HepG2 (cell line): ENCODE data around the gene SRCAP. TPM values are rescaled to one million over a fixed set of nuclear protein-coding genes. Genes with fewer than 3 reads are reported as not detected.

ENCODE experiments used
- ARHGAP35 ChIP-seq: sonication (generic); formaldehyde crosslinking; IDR thresholded peaks from 2 replicates; pipeline ENCODE4 v1.9.0; 2022; ENCODE audit warnings: mild to moderate bottlenecking, inconsistent platforms, moderate library complexity, missing genetic modification reagents, borderline replicate concordance
- ATF4 ChIP-seq, 2 experiments: fragments of 450-650 bp in 1 of 2; sonication (generic) in 1 of 2; formaldehyde crosslinking; IDR thresholded peaks; 2 replicates each; pipeline versions ENCODE4 v1.5.0 to v1.8.0; 2020 to 2022; ENCODE audit warnings: mild to moderate bottlenecking in 1 of 2, missing genetic modification reagents in 1 of 2
- CEBPB ChIP-seq: IDR thresholded peaks from 2 replicates; pipeline ENCODE4 v1.6.1; 2011; ENCODE audit warnings: low read depth, low read length, improper control_type of control experiment, borderline replicate concordance
- EP300 ChIP-seq, 3 experiments: sonication (generic) in 1 of 3; formaldehyde crosslinking in 1 of 3; IDR thresholded peaks; 2 replicates each; pipeline versions ENCODE4 v1.5.1 to v1.6.1; 2011 to 2020; ENCODE audit warnings: low read depth in 2 of 3, low read length in 2 of 3, borderline replicate concordance in 1 of 3, improper control_type of control experiment in 1 of 3, mild to moderate bottlenecking in 1 of 3, missing genetic modification reagents in 1 of 3, moderate library complexity in 1 of 3
- ETV5 ChIP-seq: IDR thresholded peaks from 2 replicates; pipeline ENCODE4 v1.6.1; 2018; ENCODE audit warnings: missing biosample characterization, missing genetic modification reagents, inconsistent platforms, borderline replicate concordance
- HBP1 ChIP-seq: IDR thresholded peaks from 2 replicates; pipeline ENCODE4 v1.6.1; 2016; ENCODE audit warnings: low read depth, control low read depth
- HES4 ChIP-seq: sonication (generic); formaldehyde crosslinking; IDR thresholded peaks from 2 replicates; pipeline ENCODE4 v1.9.0; 2021; ENCODE audit warnings: mild to moderate bottlenecking, missing genetic modification reagents, borderline replicate concordance
- NFKBIZ ChIP-seq: IDR thresholded peaks from 2 replicates; pipeline ENCODE4 v1.6.1; 2018; ENCODE audit warnings: missing genetic modification reagents, missing compliant biosample characterization
- RARG ChIP-seq: sonication (generic); formaldehyde crosslinking; IDR thresholded peaks from 2 replicates; pipeline ENCODE4 v1.4.0; 2020; ENCODE audit warnings: low read depth, mild to moderate bottlenecking, missing genetic modification reagents
- TRAFD1 ChIP-seq: sonication (generic); formaldehyde crosslinking; IDR thresholded peaks from 2 replicates; pipeline ENCODE4 v1.5.1; 2020; ENCODE audit warnings: missing genetic modification reagents, mild to moderate bottlenecking, borderline replicate concordance
- ZBTB4 ChIP-seq: sonication (generic); formaldehyde crosslinking; IDR thresholded peaks from 2 replicates; pipeline ENCODE4 v1.4.0; 2020; ENCODE audit warnings: missing genetic modification reagents, mild to moderate bottlenecking, borderline replicate concordance
- ZGPAT ChIP-seq: IDR thresholded peaks from 2 replicates; pipeline ENCODE4 v1.6.1; 2016; ENCODE audit warnings: mild to moderate bottlenecking
- ZNF20 ChIP-seq: sonication (generic); formaldehyde crosslinking; IDR thresholded peaks from 2 replicates; pipeline ENCODE4 v1.4.0; 2020; ENCODE audit warnings: mild to moderate bottlenecking, moderate library complexity, missing genetic modification reagents
- ZNF224 ChIP-seq: sonication (generic); formaldehyde crosslinking; IDR thresholded peaks from 2 replicates; pipeline ENCODE4 v1.5.0; 2020; ENCODE audit warnings: mild to moderate bottlenecking, missing genetic modification reagents
- ZNF557 ChIP-seq: sonication (generic); formaldehyde crosslinking; IDR thresholded peaks from 2 replicates; pipeline ENCODE4 v1.4.0; 2020; ENCODE audit warnings: missing genetic modification reagents
- ZNF569 ChIP-seq: sonication (generic); formaldehyde crosslinking; IDR thresholded peaks from 2 replicates; pipeline ENCODE4 v1.5.0; 2020; ENCODE audit warnings: mild to moderate bottlenecking, missing genetic modification reagents, moderate library complexity, borderline replicate concordance
- ZNF784 ChIP-seq: sonication (generic); formaldehyde crosslinking; IDR thresholded peaks from 2 replicates; pipeline ENCODE4 v1.5.1; 2020; ENCODE audit warnings: missing genetic modification reagents, mild to moderate bottlenecking, borderline replicate concordance
- ZNF792 ChIP-seq: IDR thresholded peaks from 2 replicates; pipeline ENCODE4 v1.6.1; 2016
- polyA plus RNA-seq, 8 experiments: library from polyadenylated mRNA; depleted of rRNA in 3 of 8; stranded (reverse) in 7 of 8; unstranded in 1 of 8; fragments of >200 nt; fragmentation: Illumina TruSeq in 4 of 8; extraction: Trizol in 4 of 8; gene quantifications; 2 replicates each; pipeline versions ENCODE4 v1.2.1 to v1.2.3, GENCODE V29; 2011 to 2016; ENCODE audit warnings: low read depth in 4 of 8, missing spikeins in 1 of 8, mixed read lengths in 1 of 8; ENCODE audit not compliant: insufficient read depth in 1 of 8
- total RNA-seq, 5 experiments: library from RNA; depleted of rRNA; stranded (reverse); fragments of >200 nt; fragmentation: Illumina TruSeq; extraction: Trizol; gene quantifications; 2 replicates each; pipeline ENCODE4 v1.2.3, GENCODE V29; 2016; ENCODE audit warnings: low read depth in 1 of 5

Gene SRCAP
- total and polyA plus RNA-seq, 2 of the 13 experiments (the other 11 are each of a cell fraction or from before 2014, with no cell fraction given) = 4.9 to 9.0 TPM

- TF ChIP-seq ZNF569 (CRISPR knock-in tag) = no peak
- TF ChIP-seq HBP1 (CRISPR knock-in tag) = no peak
- no peak for TF ChIP-seq RARG (CRISPR knock-in tag)
- no peak for TF ChIP-seq CEBPB
- no peak for TF ChIP-seq NFKBIZ (CRISPR knock-in tag)
- peak; percentile 52; the same call in 1 of the 2 replicates for TF ChIP-seq ARHGAP35 (CRISPR knock-in tag)
- no peak for TF ChIP-seq TRAFD1 (CRISPR knock-in tag)
- TF ChIP-seq ATF4 (CRISPR knock-in tag; IDR thresholded peaks at IDR 0.05) = no peak
- no peak for TF ChIP-seq ETV5 (CRISPR knock-in tag)
- TF ChIP-seq ZNF557 (CRISPR knock-in tag) = 0 out of 2 replicates have a peak, but pooled peaks have one; percentile 17
- TF ChIP-seq ZNF792 (CRISPR knock-in tag) = no peak
- no peak for TF ChIP-seq ZGPAT (CRISPR knock-in tag)
- TF ChIP-seq EP300 (IDR thresholded peaks at IDR 0.05; ENCODE audit: low read depth in 2 of 2, low read length in 2 of 2) = no peak
- TF ChIP-seq EP300 (CRISPR knock-in tag; IDR thresholded peaks at IDR 0.05; ENCODE audit: borderline replicate concordance) = peak; percentile 6; the same call in 1 of the 2 replicates
- TF ChIP-seq ZNF20 (CRISPR knock-in tag) = no peak
- TF ChIP-seq HES4 (CRISPR knock-in tag) = peak; percentile 45; the same call in 1 of the 2 replicates
- no peak for TF ChIP-seq ZNF224 (CRISPR knock-in tag)
- TF ChIP-seq ZNF784 (CRISPR knock-in tag) = no peak
- peak; percentile 58; the same call in 1 of the 2 replicates for TF ChIP-seq ZBTB4 (CRISPR knock-in tag)
These were observed 49.1 kb upstream of the SRCAP start (continued) for GRCh38 chr16:30649725-30650368.
